GM23338 (cell line): ENCODE measurements around the gene EHBP1L1. TPM values are rescaled to one million over a fixed set of nuclear protein-coding genes. Genes with fewer than 3 reads are reported as not detected.
A peak's percentile ranks its signal among the peaks of the same experiment; 100 is the strongest.

Source experiments
- ATAC-seq: fragments of 200-7000 bp; cut with Tn5 transposase; 3 replicates; pipeline ENCODE4 v1.9.1; 2020
- DNase-seq: peaks from one replicate; pipeline ENCODE4 v3.0.0-alpha.2; 2015; ENCODE audit warnings: low spot score
- H2AFZ ChIP-seq: fragments of 200-600 bp; sonication (generic); 2 replicates; pipeline ENCODE4 v1.8.0; 2016; ENCODE audit warnings: antibody characterized with exemption, mild to moderate bottlenecking, moderate library complexity
- H3F3A ChIP-seq: fragments of 200-600 bp; sonication (generic); replicated peaks from 2 replicates; pipeline ENCODE4 v1.8.0; 2017; ENCODE audit warnings: antibody characterized with exemption, mixed run types, low read depth
- H3K27ac ChIP-seq: fragments of 200-600 bp; sonication (generic); 2 replicates; pipeline ENCODE4 v1.6.1; 2016; ENCODE audit warnings: low read depth
- H3K27me3 ChIP-seq: fragments of 200-600 bp; sonication (generic); 2 replicates; pipeline ENCODE4 v1.8.0; 2016; ENCODE audit warnings: mild to moderate bottlenecking, mixed run types, moderate library complexity; ENCODE audit not compliant: insufficient read depth
- H3K36me3 ChIP-seq: fragments of 200-600 bp; sonication (generic); 2 replicates; pipeline ENCODE4 v1.8.0; 2016; ENCODE audit warnings: mild to moderate bottlenecking; ENCODE audit not compliant: insufficient read depth
- H3K4me1 ChIP-seq: fragments of 200-600 bp; sonication (generic); 2 replicates; pipeline ENCODE4 v1.8.0; 2016; ENCODE audit warnings: mild to moderate bottlenecking, moderate library complexity; ENCODE audit not compliant: insufficient read depth
- H3K4me2 ChIP-seq: fragments of 200-600 bp; sonication (generic); 2 replicates; pipeline ENCODE4 v1.7.1; 2017; ENCODE audit warnings: mixed run types
- H3K4me3 ChIP-seq: fragments of 200-600 bp; sonication (generic); 2 replicates; pipeline ENCODE4 v1.6.1; 2016; ENCODE audit warnings: mixed run types
- H3K79me2 ChIP-seq: fragments of 200-600 bp; sonication (generic); replicated peaks from 2 replicates; pipeline ENCODE4 v1.8.0; 2017; ENCODE audit warnings: mild to moderate bottlenecking; ENCODE audit not compliant: insufficient read depth
- H3K9me2 ChIP-seq: fragments of 200-600 bp; sonication (generic); 2 replicates; pipeline ENCODE4 v1.8.0; 2017; ENCODE audit not compliant: insufficient read depth
- H4K20me1 ChIP-seq: fragments of 200-600 bp; sonication (generic); replicated peaks from 2 replicates; pipeline ENCODE4 v1.8.0; 2017; ENCODE audit warnings: mild to moderate bottlenecking; ENCODE audit not compliant: insufficient read depth
- H3K27ac Mint-ChIP-seq: 2 replicates; pipeline ENCODE4 v1.8.0; 2020; ENCODE audit warnings: inconsistent platforms, mild to moderate bottlenecking, moderate library complexity, mixed read lengths
- H3K27me3 Mint-ChIP-seq: 3 replicates; pipeline ENCODE4 v1.8.0; 2022; ENCODE audit warnings: low read depth, mild to moderate bottlenecking, moderate library complexity, mixed read lengths, inconsistent platforms; ENCODE audit not compliant: insufficient read depth, poor library complexity
- H3K36me3 Mint-ChIP-seq: 3 replicates; pipeline ENCODE4 v1.8.0; 2021; ENCODE audit warnings: low read depth, mild to moderate bottlenecking, inconsistent platforms, moderate library complexity, mixed read lengths
- H3K4me1 Mint-ChIP-seq: 3 replicates; pipeline ENCODE4 v1.8.0; 2020; ENCODE audit warnings: mild to moderate bottlenecking, inconsistent platforms, mixed read lengths
- H3K4me3 Mint-ChIP-seq: 3 replicates; pipeline ENCODE4 v1.8.0; 2021; ENCODE audit warnings: moderate library complexity, mild to moderate bottlenecking, inconsistent platforms, mixed read lengths
- H3K9me3 Mint-ChIP-seq: 3 replicates; pipeline ENCODE4 v1.8.0; 2020; ENCODE audit warnings: moderate library complexity, mild to moderate bottlenecking, inconsistent platforms, mixed read lengths
- CREB1 ChIP-seq: fragments of 250-450 bp; sonication (Bioruptor Pico); IDR thresholded peaks from 2 replicates; pipeline ENCODE4 v1.5.0; 2020; ENCODE audit warnings: low read depth, mild to moderate bottlenecking, moderate library complexity
- CTCF ChIP-seq, 2 experiments: fragments of 200-600 bp in 1 of 2; sonication (generic) in 1 of 2; conservative IDR thresholded peaks; 2 replicates each; pipeline versions ENCODE4 v1.5.1 to v1.6.1; 2016 to 2017; ENCODE audit warnings: antibody characterized with exemption in 2 of 2, low read depth in 2 of 2, mild to moderate bottlenecking in 2 of 2, moderate library complexity in 1 of 2
- EZH2 ChIP-seq: fragments of 200-600 bp; sonication (generic); IDR thresholded peaks from one replicate; pipeline ENCODE4 v1.8.0; 2017; ENCODE audit warnings: antibody characterized with exemption, mild to moderate bottlenecking, low read depth; ENCODE audit not compliant: unreplicated experiment
- EZH2phosphoT487 ChIP-seq: fragments of 200-600 bp; sonication (generic); IDR thresholded peaks from one replicate; pipeline ENCODE4 v1.8.1; 2018; ENCODE audit warnings: antibody characterized with exemption; ENCODE audit not compliant: unreplicated experiment
- JUNB ChIP-seq: IDR thresholded peaks from one replicate; pipeline ENCODE4 v1.6.1; 2016; ENCODE audit warnings: antibody characterized with exemption; ENCODE audit not compliant: unreplicated experiment
- NANOG ChIP-seq: IDR thresholded peaks from 2 replicates; pipeline ENCODE4 v1.6.1; 2016; ENCODE audit warnings: antibody characterized with exemption, borderline replicate concordance
- POLR2AphosphoS5 ChIP-seq: IDR thresholded peaks from 2 replicates; pipeline ENCODE4 v1.6.1; 2016; ENCODE audit warnings: antibody characterized with exemption, low read depth
- STAT1 ChIP-seq: IDR thresholded peaks from one replicate; pipeline ENCODE4 v1.6.1; 2016; ENCODE audit warnings: antibody characterized with exemption; ENCODE audit not compliant: unreplicated experiment
- ZNF114 ChIP-seq: fragments of 250-450 bp; sonication (Bioruptor Pico); IDR thresholded peaks from 2 replicates; pipeline ENCODE4 v1.5.0; 2020; ENCODE audit warnings: mild to moderate bottlenecking, moderate library complexity
- ZNF331 ChIP-seq: fragments of 250-450 bp; sonication (Bioruptor Pico); IDR thresholded peaks from 2 replicates; pipeline ENCODE4 v1.5.0; 2020; ENCODE audit warnings: low read depth, mild to moderate bottlenecking, moderate library complexity
- polyA plus RNA-seq: library from polyadenylated mRNA; unstranded; fragments of >200 nt; fragmentation: Nextera tagmentation; extraction: Ambion mirVana; gene quantifications from 2 replicates; pipeline ENCODE4 v1.2.1, GENCODE V29; 2016
- total RNA-seq: library from RNA; depleted of rRNA; stranded (reverse); fragments of >200 nt; shearing (Covaris generic); gene quantifications from 2 replicates; pipeline ENCODE4 v1.2.3, GENCODE V29; 2014
- TF ChIP-seq, protein P1 (sequence below): fragments of 250-450 bp; sonication (Bioruptor Pico); IDR thresholded peaks from 2 replicates; pipeline ENCODE4 v1.5.0; 2020; ENCODE audit warnings: mild to moderate bottlenecking, moderate library complexity
- TF ChIP-seq, protein P2 (sequence below): IDR thresholded peaks from one replicate; pipeline ENCODE4 v1.6.1; 2018; ENCODE audit warnings: antibody characterized with exemption; ENCODE audit not compliant: unreplicated experiment
- TF ChIP-seq, protein P3 (sequence below): IDR thresholded peaks from 2 replicates; pipeline ENCODE4 v1.6.1; 2016; ENCODE audit warnings: antibody characterized with exemption

EHBP1L1 gene
- total and polyA plus RNA-seq, 2 experiments from 2014 or later, result 2.9 to 10.9 TPM

GRCh38 chr11:65559951-65560537 lies 15.8 kb upstream of the EHBP1L1 start:
- Histone ChIP-seq H3K4me1 (peaks cover 35% of the 10 kb centered on the region), H3K79me2 (no peaks in the 10 kb centered on the region), H3K27me3 (peaks cover 47% of the 10 kb centered on the region), H3K27ac (no peak overlapping the region), H3F3A (peaks cover 6% of the 10 kb centered on the region; the same call in 1 of the 2 replicates), H3K4me3 (no peak overlapping the region; the same call in 1 of the 2 replicates), H3K36me3 (no peaks in the 10 kb centered on the region), H3K4me2 (peak overlapping the region; percentile 59), H4K20me1 (no peaks in the 10 kb centered on the region), H2AFZ (peak overlapping the region; percentile 80), H3K9me2 (no peaks in the 10 kb centered on the region)
- Mint-ChIP-seq H3K36me3 (no peaks in the 10 kb centered on the region; the same call in 2 of the 3 replicates), H3K27me3 (peaks cover 36% of the 10 kb centered on the region), H3K27ac (no peak overlapping the region), H3K4me1 (peaks cover 43% of the 10 kb centered on the region), H3K9me3 (no peaks in the 10 kb centered on the region), H3K4me3 (peak overlapping the region; percentile 39; the same call in 2 of the 3 replicates)
- TF ChIP-seq POLR2AphosphoS5 (no peak), JUNB (no peak), EZH2 (no peak), STAT1 (no peak), CTCF (conservative IDR thresholded peaks at IDR 0.05; ENCODE audit: low read depth in 2 of 2) (no peak), ZNF331 (CRISPR knock-in tag) (no peak), ZNF114 (no peak), NANOG (no peak), CREB1 (CRISPR knock-in tag) (no peak), EZH2phosphoT487 (no peak)
- TF ChIP-seq, protein P1, sequence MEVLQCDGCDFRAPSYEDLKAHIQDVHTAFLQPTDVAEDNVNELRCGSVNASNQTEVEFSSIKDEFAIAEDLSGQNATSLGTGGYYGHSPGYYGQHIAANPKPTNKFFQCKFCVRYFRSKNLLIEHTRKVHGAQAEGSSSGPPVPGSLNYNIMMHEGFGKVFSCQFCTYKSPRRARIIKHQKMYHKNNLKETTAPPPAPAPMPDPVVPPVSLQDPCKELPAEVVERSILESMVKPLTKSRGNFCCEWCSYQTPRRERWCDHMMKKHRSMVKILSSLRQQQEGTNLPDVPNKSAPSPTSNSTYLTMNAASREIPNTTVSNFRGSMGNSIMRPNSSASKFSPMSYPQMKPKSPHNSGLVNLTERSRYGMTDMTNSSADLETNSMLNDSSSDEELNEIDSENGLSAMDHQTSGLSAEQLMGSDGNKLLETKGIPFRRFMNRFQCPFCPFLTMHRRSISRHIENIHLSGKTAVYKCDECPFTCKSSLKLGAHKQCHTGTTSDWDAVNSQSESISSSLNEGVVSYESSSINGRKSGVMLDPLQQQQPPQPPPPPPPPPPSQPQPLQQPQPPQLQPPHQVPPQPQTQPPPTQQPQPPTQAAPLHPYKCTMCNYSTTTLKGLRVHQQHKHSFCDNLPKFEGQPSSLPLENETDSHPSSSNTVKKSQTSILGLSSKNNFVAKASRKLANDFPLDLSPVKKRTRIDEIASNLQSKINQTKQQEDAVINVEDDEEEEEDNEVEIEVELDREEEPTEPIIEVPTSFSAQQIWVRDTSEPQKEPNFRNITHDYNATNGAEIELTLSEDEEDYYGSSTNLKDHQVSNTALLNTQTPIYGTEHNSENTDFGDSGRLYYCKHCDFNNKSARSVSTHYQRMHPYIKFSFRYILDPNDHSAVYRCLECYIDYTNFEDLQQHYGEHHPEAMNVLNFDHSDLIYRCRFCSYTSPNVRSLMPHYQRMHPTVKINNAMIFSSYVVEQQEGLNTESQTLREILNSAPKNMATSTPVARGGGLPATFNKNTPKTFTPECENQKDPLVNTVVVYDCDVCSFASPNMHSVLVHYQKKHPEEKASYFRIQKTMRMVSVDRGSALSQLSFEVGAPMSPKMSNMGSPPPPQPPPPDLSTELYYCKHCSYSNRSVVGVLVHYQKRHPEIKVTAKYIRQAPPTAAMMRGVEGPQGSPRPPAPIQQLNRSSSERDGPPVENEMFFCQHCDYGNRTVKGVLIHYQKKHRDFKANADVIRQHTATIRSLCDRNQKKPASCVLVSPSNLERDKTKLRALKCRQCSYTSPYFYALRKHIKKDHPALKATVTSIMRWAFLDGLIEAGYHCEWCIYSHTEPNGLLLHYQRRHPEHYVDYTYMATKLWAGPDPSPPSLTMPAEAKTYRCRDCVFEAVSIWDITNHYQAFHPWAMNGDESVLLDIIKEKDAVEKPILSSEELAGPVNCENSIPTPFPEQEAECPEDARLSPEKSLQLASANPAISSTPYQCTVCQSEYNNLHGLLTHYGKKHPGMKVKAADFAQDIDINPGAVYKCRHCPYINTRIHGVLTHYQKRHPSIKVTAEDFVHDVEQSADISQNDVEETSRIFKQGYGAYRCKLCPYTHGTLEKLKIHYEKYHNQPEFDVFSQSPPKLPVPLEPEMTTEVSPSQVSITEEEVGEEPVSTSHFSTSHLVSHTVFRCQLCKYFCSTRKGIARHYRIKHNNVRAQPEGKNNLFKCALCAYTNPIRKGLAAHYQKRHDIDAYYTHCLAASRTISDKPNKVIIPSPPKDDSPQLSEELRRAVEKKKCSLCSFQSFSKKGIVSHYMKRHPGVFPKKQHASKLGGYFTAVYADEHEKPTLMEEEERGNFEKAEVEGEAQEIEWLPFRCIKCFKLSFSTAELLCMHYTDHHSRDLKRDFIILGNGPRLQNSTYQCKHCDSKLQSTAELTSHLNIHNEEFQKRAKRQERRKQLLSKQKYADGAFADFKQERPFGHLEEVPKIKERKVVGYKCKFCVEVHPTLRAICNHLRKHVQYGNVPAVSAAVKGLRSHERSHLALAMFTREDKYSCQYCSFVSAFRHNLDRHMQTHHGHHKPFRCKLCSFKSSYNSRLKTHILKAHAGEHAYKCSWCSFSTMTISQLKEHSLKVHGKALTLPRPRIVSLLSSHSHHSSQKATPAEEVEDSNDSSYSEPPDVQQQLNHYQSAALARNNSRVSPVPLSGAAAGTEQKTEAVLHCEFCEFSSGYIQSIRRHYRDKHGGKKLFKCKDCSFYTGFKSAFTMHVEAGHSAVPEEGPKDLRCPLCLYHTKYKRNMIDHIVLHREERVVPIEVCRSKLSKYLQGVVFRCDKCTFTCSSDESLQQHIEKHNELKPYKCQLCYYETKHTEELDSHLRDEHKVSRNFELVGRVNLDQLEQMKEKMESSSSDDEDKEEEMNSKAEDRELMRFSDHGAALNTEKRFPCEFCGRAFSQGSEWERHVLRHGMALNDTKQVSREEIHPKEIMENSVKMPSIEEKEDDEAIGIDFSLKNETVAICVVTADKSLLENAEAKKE (CRISPR knock-in tag), result no peak
- TF ChIP-seq, protein P2, sequence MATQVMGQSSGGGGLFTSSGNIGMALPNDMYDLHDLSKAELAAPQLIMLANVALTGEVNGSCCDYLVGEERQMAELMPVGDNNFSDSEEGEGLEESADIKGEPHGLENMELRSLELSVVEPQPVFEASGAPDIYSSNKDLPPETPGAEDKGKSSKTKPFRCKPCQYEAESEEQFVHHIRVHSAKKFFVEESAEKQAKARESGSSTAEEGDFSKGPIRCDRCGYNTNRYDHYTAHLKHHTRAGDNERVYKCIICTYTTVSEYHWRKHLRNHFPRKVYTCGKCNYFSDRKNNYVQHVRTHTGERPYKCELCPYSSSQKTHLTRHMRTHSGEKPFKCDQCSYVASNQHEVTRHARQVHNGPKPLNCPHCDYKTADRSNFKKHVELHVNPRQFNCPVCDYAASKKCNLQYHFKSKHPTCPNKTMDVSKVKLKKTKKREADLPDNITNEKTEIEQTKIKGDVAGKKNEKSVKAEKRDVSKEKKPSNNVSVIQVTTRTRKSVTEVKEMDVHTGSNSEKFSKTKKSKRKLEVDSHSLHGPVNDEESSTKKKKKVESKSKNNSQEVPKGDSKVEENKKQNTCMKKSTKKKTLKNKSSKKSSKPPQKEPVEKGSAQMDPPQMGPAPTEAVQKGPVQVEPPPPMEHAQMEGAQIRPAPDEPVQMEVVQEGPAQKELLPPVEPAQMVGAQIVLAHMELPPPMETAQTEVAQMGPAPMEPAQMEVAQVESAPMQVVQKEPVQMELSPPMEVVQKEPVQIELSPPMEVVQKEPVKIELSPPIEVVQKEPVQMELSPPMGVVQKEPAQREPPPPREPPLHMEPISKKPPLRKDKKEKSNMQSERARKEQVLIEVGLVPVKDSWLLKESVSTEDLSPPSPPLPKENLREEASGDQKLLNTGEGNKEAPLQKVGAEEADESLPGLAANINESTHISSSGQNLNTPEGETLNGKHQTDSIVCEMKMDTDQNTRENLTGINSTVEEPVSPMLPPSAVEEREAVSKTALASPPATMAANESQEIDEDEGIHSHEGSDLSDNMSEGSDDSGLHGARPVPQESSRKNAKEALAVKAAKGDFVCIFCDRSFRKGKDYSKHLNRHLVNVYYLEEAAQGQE, result no peak
- TF ChIP-seq, protein P3, sequence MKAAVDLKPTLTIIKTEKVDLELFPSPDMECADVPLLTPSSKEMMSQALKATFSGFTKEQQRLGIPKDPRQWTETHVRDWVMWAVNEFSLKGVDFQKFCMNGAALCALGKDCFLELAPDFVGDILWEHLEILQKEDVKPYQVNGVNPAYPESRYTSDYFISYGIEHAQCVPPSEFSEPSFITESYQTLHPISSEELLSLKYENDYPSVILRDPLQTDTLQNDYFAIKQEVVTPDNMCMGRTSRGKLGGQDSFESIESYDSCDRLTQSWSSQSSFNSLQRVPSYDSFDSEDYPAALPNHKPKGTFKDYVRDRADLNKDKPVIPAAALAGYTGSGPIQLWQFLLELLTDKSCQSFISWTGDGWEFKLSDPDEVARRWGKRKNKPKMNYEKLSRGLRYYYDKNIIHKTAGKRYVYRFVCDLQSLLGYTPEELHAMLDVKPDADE, result no peak
- DNase-seq (no peak), ATAC-seq (no peak)
